ENCODE results near the gene NDUFS1.
"Not testable (repeated sequence)": the region's sequence is repeated elsewhere in the genome, so short reads cannot be mapped to it uniquely, and the experiment has no call there.

NDUFS1 gene

DNA sequence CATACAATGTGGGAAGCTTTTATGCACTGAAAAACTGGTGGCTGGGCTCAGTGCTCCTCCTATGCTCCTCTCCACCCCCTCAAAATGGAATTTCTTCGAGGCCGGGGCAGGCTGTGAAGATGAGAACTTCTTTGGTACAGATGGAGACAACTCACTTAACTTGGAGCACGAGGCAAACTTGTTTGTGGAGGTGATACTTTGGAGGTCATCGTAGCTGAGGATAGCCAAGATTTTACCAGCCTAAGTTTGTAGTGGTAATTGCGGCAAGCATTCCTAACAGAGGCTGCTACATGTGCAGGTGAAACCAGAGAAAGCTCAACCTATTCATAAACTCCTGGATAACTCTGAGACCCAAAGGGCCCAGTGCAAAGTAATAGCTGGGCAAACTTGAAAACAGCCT, 13.6 kb downstream of the NDUFS1 start:
- TF ChIP-seq, protein P1, sequence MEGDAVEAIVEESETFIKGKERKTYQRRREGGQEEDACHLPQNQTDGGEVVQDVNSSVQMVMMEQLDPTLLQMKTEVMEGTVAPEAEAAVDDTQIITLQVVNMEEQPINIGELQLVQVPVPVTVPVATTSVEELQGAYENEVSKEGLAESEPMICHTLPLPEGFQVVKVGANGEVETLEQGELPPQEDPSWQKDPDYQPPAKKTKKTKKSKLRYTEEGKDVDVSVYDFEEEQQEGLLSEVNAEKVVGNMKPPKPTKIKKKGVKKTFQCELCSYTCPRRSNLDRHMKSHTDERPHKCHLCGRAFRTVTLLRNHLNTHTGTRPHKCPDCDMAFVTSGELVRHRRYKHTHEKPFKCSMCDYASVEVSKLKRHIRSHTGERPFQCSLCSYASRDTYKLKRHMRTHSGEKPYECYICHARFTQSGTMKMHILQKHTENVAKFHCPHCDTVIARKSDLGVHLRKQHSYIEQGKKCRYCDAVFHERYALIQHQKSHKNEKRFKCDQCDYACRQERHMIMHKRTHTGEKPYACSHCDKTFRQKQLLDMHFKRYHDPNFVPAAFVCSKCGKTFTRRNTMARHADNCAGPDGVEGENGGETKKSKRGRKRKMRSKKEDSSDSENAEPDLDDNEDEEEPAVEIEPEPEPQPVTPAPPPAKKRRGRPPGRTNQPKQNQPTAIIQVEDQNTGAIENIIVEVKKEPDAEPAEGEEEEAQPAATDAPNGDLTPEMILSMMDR (IDR thresholded peaks at IDR 0.05; ENCODE audit: low read depth, low read length): no peak
- DNase-seq (ENCODE audit: extremely low read depth, low read depth): no peak

DNA sequence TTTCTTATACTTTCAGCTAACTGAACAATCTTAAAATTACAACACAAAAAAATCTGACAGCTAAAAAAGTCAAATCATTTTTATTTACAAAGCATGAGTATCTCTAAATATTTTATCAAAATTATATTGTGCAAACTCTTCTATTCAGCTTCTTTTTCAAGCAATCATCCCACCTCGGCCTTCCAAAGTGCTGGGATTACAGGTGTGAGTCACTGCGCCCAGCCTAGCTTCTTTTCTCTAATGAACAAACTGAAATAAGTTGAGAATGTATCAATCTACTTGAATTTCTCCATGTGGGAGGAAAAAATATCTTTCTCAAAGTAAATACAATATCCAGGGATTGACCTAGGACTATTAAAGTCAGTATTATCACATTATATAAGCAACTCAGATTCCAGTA, 14.9 kb downstream of the NDUFS1 start:
- TF ChIP-seq, protein P1 (IDR thresholded peaks at IDR 0.05; ENCODE audit: low read depth, low read length): no peak
- DNase-seq (ENCODE audit: extremely low read depth, low read depth): no peak

DNA sequence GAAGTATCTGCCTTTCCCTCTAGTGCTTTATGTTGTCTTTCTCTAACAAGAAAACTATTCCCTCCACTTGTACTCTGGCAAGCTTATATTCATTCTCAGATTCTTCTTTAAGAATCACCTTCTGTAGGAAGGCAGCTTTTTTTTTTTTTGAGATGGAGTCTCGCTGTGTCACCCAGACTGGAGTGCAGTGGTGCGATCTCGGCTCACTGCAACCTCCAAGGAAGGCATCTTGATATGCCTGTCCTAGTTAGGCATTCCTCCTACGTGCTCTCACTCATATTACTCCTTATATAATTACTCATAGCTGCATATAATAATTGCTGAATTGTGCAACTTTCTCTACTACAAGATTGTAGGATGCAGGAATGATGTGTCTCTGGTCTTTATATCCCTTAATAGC, 15.8 kb downstream of the NDUFS1 start:
- TF ChIP-seq, protein P1 (IDR thresholded peaks at IDR 0.05; ENCODE audit: low read depth, low read length): no peak
- DNase-seq (ENCODE audit: extremely low read depth, low read depth): no peak

DNA sequence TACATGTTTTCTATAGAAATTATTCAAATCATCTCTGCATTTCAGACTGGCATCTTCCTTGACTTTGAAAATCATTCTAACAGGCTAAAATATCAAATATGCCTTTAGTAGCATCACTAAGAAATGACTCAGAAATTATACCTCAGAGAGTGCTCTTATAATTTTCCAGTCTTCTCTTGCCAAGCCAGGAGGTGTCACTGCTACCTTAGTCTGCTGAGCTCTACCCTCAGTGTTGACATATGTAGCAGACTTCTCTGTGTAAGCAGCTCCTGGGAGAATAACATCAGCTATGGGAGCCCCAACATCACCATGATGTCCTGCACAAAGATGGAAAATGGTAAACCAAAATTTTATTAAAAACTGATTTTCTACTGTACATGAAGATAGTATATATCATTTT, 31.6 kb downstream of the NDUFS1 start:
- no peak for DNase-seq (ENCODE audit: extremely low read depth, low read depth)
- TF ChIP-seq, protein P1 (IDR thresholded peaks at IDR 0.05; ENCODE audit: low read depth, low read length): no peak

DNA sequence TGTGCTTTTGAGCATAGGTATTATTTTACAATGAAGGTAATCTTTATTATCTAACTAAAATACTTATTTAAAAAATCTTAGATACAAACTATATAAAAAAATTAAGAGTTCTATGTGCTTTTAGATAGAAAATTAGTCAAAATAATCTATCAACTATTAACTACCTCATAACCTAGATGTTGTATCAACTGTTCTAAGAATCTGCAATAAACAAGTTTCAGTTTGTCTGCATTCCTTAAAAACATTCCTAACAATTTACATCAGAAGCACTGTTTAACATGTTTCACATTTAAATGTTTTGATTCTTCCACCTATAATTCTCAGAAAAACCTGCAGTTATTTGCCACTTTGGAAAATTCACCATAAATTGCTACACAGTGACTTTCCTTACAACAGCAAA, 33.3 kb downstream of the NDUFS1 start:
- TF ChIP-seq, protein P1 (IDR thresholded peaks at IDR 0.05; ENCODE audit: low read depth, low read length): no peak
- no peak for DNase-seq (ENCODE audit: extremely low read depth, low read depth)

DNA sequence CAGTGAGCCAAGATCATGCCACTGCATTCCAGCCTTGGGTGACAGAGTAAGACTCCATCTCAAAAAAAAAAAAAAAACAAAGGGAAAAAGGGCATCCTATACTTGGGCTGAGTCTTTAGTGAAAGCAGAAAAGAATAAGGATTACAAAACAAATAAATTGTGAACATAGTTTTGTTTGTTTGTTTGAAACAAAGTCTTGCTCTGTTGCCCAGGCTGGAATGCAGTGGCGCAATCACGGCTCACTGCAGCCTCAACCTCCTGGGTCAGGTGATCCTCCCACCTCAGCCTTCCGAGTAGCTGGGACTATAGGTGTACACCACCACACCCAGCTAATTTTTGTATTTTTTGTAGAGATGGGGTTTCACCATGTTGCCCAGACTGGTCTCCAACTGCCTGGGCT, 36.7 kb downstream of the NDUFS1 start:
- not testable (repeated sequence) for DNase-seq (ENCODE audit: extremely low read depth, low read depth)

DNA sequence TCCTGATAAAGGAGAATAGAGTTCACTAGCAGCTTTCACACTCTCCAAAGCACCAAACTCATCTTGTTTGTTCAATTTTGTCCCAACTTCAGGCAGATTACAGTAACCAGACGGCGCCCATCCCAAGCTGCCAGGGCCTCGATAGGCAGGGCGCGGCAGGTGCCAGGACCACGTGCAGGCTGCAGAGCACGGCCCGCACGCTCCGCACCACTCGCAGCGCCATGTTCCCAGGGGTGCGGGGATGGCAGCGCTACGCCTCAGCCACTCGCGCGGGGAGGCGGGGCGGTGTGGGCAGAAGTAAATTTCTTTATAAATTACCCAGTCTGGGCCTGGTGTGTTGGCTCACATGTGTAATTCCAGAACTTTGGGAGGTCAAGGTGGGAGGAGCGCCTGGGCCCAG, 43.0 kb downstream of the NDUFS1 start:
- TF ChIP-seq, protein P1 (IDR thresholded peaks at IDR 0.05; ENCODE audit: low read depth, low read length): no peak
- DNase-seq (ENCODE audit: extremely low read depth, low read depth): no peak

DNA sequence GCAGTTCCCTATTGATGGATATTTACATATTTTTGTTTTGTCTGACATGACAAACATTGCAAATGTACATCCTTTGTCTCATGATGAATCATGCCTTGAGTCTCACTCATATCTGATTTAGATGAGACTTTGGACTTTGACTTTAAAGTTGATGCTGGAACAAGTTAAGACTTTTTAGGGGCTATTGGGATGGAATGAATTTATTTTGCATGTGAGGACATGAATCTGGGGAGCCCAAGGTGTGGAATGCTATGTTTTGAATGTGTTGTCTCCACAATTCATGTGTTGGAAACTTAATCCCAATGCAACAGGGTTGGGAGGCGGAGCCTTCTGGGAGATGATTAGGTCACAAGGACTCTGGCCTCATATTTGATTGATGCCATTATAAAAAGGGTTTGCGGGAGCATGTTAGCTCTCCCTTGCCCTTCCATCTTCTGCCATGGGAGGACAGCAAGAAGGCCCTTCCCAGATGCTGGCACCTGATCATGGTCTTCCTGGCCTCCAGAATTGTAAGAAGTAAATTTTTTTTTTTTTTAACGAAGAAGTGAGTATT, 44.1 kb downstream of the NDUFS1 start:
- DNase-seq (ENCODE audit: extremely low read depth, low read depth): no peak
- TF ChIP-seq, protein P1 (IDR thresholded peaks at IDR 0.05; ENCODE audit: low read depth, low read length): no peak

Measured in AG09319 (cell line).